Progenitor cell of endocrine pancreas (in vitro differentiated cells): Measurements from ENCODE around the gene PARD3. TPM values are rescaled to one million over a fixed set of nuclear protein-coding genes. Genes with fewer than 3 reads are reported as not detected.

Experiments used
- DNase-seq: peaks from one replicate; pipeline ENCODE4 v3.0.0; 2021; ENCODE audit warnings: low spot score; ENCODE audit not compliant: unreplicated experiment
- H3K27ac Mint-ChIP-seq: 2 replicates; pipeline ENCODE4 v1.8.0; 2021; ENCODE audit warnings: mild to moderate bottlenecking, moderate library complexity, mixed read lengths
- H3K27me3 Mint-ChIP-seq: 2 replicates; pipeline ENCODE4 v1.8.0; 2021; ENCODE audit warnings: mixed read lengths
- H3K36me3 Mint-ChIP-seq: 2 replicates; pipeline ENCODE4 v1.8.0; 2022; ENCODE audit warnings: mixed read lengths; ENCODE audit not compliant: insufficient read depth
- H3K4me1 Mint-ChIP-seq: 2 replicates; pipeline ENCODE4 v1.8.0; 2021; ENCODE audit warnings: low read depth, mixed read lengths
- H3K4me3 Mint-ChIP-seq: 2 replicates; pipeline ENCODE4 v1.8.0; 2021; ENCODE audit warnings: low read depth, mild to moderate bottlenecking, moderate library complexity, mixed read lengths
- H3K9me3 Mint-ChIP-seq: 2 replicates; pipeline ENCODE4 v1.8.0; 2021; ENCODE audit warnings: low read depth, mixed read lengths
- total RNA-seq: library from RNA; stranded (reverse); gene quantifications from 2 replicates; pipeline ENCODE4 v1.2.1, GENCODE V29; 2021
- TF ChIP-seq, protein P1 (sequence below): fragments of 200-600 bp; sonication (generic); IDR thresholded peaks from one replicate; pipeline ENCODE4 v1.5.0; 2021; ENCODE audit warnings: antibody characterized with exemption, mild to moderate bottlenecking; ENCODE audit not compliant: unreplicated experiment

The PARD3 gene
- total RNA-seq, 1 donor from 2014 or later, result 85.3 TPM

DNA sequence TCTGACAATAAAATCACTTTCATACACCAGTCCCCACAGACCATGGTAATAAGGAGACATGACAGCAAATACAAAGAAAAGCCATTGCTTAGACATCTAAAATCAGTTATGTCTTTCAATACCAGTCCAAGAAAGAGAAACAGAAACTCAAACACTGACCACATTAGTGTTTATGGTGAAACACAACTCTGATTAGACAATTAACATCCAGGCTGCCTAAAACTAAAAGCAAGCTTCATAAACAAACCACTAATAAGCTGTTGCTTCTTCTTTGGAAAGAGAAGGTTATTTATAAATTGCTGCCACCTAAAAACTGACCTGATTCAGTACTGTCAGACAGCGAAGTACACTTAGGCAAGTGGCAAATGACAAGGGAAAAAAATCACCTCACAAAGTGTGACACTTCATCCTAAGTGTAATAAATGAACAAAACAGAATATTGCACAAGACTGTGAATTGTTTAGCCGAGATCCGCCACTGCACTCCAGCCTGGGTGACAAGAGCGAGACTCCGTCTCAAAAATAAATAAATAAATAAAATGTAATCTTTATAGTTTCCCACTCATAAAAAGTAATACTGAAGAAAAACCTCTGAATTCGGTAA is 277.4 kb downstream of the PARD3 start:
- DNase-seq, result no peak
- no peaks in the 10 kb centered on the region for H3K27me3 Mint-ChIP-seq
- TF ChIP-seq, protein P1, sequence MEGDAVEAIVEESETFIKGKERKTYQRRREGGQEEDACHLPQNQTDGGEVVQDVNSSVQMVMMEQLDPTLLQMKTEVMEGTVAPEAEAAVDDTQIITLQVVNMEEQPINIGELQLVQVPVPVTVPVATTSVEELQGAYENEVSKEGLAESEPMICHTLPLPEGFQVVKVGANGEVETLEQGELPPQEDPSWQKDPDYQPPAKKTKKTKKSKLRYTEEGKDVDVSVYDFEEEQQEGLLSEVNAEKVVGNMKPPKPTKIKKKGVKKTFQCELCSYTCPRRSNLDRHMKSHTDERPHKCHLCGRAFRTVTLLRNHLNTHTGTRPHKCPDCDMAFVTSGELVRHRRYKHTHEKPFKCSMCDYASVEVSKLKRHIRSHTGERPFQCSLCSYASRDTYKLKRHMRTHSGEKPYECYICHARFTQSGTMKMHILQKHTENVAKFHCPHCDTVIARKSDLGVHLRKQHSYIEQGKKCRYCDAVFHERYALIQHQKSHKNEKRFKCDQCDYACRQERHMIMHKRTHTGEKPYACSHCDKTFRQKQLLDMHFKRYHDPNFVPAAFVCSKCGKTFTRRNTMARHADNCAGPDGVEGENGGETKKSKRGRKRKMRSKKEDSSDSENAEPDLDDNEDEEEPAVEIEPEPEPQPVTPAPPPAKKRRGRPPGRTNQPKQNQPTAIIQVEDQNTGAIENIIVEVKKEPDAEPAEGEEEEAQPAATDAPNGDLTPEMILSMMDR, result no peak
- peaks cover 6% of the 10 kb centered on the region for H3K36me3 Mint-ChIP-seq
- no peak overlapping the region for H3K27ac Mint-ChIP-seq
- H3K4me3 Mint-ChIP-seq, result no peak overlapping the region
- H3K4me1 Mint-ChIP-seq, result peaks cover 12% of the 10 kb centered on the region
- H3K9me3 Mint-ChIP-seq, result peaks cover 6% of the 10 kb centered on the region

DNA sequence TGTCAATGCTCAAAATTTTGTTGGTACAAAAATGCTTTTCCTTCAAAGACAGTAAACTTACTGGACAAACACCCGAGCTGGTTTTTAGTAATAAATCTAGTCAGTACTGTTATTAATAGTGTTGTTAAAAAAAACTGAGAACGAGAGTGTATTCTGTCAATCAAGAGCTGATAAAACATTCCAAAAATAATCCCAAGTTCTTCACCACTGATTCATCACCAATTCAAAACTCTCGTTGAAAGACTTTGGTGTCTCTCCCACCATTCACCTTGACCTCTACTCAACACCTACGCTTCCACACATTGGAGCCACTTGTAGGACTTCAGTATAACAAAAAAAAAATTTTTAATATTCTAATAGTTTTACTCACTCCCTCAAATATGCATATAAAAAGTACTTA is 279.2 kb downstream of the PARD3 start:
- TF ChIP-seq, protein P1, result no peak
- peaks cover 15% of the 10 kb centered on the region for H3K36me3 Mint-ChIP-seq
- peaks cover 12% of the 10 kb centered on the region for H3K4me1 Mint-ChIP-seq
- no peak overlapping the region for H3K27ac Mint-ChIP-seq
- peaks cover 13% of the 10 kb centered on the region for H3K9me3 Mint-ChIP-seq
- no peaks in the 10 kb centered on the region for H3K27me3 Mint-ChIP-seq
- DNase-seq, result no peak
- no peak overlapping the region for H3K4me3 Mint-ChIP-seq

DNA sequence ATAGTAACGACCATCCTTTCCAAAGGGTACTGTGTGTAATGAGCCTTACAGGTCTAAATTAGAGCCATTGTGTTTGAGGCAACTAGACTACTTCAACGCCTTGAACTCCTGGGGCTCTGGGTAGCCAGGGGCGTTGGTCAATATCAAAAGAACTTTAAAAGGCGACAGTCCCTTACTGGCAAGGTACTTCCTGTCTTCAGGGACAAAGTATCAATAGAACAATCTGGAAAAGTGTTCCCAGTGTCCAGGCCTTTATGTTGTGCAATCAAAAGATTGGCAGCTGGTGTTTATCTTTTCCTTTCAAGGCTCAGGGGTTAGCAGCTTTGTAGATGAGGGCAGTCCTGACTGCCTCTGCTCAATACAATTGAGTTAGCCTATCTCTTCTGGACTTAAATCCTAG is 284.3 kb downstream of the PARD3 start:
- Mint-ChIP-seq H3K27me3 (no peaks in the 10 kb centered on the region), H3K27ac (no peak overlapping the region), H3K4me3 (no peak overlapping the region), H3K36me3 (peaks cover 14% of the 10 kb centered on the region), H3K4me1 (peaks cover 10% of the 10 kb centered on the region), H3K9me3 (peaks cover 11% of the 10 kb centered on the region)
- TF ChIP-seq, protein P1, result no peak
- no peak for DNase-seq

DNA sequence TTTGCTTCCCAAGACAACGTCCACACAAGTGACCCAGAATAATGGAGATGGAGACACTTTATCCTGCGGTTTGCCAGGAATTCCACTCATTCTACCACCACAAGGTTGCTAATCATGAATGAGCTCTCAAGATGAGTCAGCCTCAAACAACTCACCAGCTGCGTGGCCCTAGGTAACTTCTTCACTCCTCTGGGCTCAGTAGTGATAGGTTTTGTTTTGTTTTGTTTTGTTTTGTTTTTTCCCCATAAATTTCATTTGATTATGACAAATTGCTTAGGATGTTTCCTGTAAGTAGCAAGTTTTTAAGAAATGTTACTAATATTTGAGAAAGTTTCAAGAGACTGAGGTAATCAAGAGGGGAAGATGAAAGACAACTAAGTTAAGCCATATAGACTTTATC is 286.8 kb downstream of the PARD3 start:
- H3K36me3 Mint-ChIP-seq, result peaks cover 13% of the 10 kb centered on the region
- no peak overlapping the region for H3K4me3 Mint-ChIP-seq
- no peak for DNase-seq

DNA sequence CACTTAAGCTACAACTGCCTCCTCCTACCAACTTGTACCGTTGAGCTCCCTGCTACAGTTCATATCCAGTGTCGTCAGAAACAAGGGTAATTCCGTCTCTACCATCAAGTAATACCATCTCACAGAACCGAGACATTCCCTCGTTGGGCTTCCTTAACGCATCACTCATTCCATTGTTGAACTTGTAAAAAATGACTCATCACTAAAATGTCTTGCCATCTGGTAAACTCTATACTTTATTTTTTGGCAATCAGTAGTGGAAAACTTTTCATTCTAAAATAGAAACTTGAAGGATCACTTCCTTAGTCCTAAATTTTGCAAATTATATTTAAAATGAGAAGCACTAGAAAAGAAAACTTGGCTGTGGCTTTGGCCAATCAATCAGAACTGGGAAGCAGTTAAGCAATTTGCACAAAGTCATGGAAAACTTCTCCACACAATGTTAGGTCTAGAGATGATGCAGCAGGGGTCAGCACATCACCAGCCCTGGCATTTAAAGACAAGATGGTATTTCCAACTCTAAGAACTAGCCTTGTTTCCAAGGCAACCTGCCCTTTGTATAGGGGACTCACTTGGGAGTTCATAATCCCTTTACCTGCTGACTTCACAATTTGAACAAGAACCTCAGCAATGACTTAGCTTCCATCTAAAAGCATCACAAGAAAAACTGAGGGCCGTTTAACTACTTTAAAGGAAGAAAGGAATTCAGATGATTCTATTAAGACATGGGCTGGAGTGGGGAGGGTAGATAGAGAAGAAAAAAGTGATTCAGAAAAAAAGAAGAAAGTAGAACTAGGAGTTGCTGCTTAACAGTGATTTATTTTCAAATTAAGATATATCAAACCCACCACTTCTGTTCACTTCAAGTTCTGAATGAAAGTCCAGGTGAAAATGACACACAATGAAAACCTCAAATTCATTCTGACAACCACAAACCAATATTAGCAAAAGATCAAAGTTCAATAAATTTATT is 288.1 kb downstream of the PARD3 start:
- peaks cover 5% of the 10 kb centered on the region for H3K9me3 Mint-ChIP-seq
- H3K27ac Mint-ChIP-seq, result no peak overlapping the region
- no peak overlapping the region for H3K4me3 Mint-ChIP-seq
- peaks cover 7% of the 10 kb centered on the region for H3K36me3 Mint-ChIP-seq
- H3K4me1 Mint-ChIP-seq, result peaks cover 15% of the 10 kb centered on the region
- no peak for DNase-seq
- no peaks in the 10 kb centered on the region for H3K27me3 Mint-ChIP-seq
- TF ChIP-seq, protein P1, result no peak

More for the DNA sequence above, 286.8 kb downstream of the PARD3 start:
- Mint-ChIP-seq H3K27ac (no peak overlapping the region), H3K4me1 (peaks cover 12% of the 10 kb centered on the region), H3K27me3 (no peaks in the 10 kb centered on the region), H3K9me3 (peaks cover 11% of the 10 kb centered on the region)
- TF ChIP-seq, protein P1, result no peak
